Neural cell (in vitro differentiated cells): ENCODE data around the gene PPP1CA.

Experiments used
- EZH2 ChIP-seq: fragments of 200-600, 300-800 bp; shearing (Covaris generic), sonication (generic); IDR thresholded peaks from 2 replicates; pipeline ENCODE4 v1.6.1; 2014; ENCODE audit warnings: antibody characterized with exemption, low read length, borderline replicate concordance, mild to moderate bottlenecking; ENCODE audit not compliant: insufficient read depth, poor library complexity, severe bottlenecking
- POLR2AphosphoS5 ChIP-seq: IDR thresholded peaks from 2 replicates; pipeline ENCODE4 v1.6.1; 2012
- RAD21 ChIP-seq: fragments of 450-650 bp; conservative IDR thresholded peaks from 2 replicates; pipeline ENCODE4 v1.6.1; 2014; ENCODE audit warnings: antibody characterized with exemption, mild to moderate bottlenecking, moderate library complexity
- TAF1 ChIP-seq: IDR thresholded peaks from 2 replicates; pipeline ENCODE4 v1.6.1; 2012; ENCODE audit warnings: low read depth
- TF ChIP-seq, protein P1 (sequence below): fragments of 450-650 bp; IDR thresholded peaks from 2 replicates; pipeline ENCODE4 v1.5.1; 2014; ENCODE audit warnings: antibody characterized with exemption, mild to moderate bottlenecking, moderate library complexity; ENCODE audit not compliant: poor library complexity, severe bottlenecking
- TF ChIP-seq, protein P2 (sequence below): IDR thresholded peaks from 2 replicates; pipeline ENCODE4 v1.6.1; 2012; ENCODE audit warnings: borderline replicate concordance

DNA sequence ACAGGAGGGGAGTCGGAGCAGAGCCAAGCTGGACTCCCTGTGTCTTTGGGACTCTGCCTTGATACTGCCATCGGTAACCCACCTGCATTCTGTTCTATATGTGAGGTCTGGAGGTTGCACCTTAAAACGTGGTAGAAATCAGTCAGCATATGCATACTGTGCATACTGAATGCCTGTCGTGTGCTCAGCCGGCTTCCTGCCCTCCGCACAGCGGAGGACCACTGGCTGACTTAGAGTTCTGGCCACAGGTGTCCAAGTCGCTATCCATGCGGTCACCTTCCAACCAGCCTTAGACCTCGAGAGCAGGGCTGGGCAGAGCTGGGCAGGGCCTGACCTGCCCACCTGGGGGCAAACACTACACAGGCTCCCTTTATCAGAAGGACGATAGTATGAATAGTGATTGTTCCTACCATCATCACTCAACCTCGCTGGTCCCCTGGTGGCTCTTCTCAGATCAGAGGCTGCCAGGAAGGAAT, 6.1 kb upstream of the PPP1CA start:
- TF ChIP-seq, protein P1, sequence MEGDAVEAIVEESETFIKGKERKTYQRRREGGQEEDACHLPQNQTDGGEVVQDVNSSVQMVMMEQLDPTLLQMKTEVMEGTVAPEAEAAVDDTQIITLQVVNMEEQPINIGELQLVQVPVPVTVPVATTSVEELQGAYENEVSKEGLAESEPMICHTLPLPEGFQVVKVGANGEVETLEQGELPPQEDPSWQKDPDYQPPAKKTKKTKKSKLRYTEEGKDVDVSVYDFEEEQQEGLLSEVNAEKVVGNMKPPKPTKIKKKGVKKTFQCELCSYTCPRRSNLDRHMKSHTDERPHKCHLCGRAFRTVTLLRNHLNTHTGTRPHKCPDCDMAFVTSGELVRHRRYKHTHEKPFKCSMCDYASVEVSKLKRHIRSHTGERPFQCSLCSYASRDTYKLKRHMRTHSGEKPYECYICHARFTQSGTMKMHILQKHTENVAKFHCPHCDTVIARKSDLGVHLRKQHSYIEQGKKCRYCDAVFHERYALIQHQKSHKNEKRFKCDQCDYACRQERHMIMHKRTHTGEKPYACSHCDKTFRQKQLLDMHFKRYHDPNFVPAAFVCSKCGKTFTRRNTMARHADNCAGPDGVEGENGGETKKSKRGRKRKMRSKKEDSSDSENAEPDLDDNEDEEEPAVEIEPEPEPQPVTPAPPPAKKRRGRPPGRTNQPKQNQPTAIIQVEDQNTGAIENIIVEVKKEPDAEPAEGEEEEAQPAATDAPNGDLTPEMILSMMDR, result no peak
- TF ChIP-seq POLR2AphosphoS5 (no peak), EZH2 (no peak), TAF1 (no peak), RAD21 (no peak)
- TF ChIP-seq, protein P2, sequence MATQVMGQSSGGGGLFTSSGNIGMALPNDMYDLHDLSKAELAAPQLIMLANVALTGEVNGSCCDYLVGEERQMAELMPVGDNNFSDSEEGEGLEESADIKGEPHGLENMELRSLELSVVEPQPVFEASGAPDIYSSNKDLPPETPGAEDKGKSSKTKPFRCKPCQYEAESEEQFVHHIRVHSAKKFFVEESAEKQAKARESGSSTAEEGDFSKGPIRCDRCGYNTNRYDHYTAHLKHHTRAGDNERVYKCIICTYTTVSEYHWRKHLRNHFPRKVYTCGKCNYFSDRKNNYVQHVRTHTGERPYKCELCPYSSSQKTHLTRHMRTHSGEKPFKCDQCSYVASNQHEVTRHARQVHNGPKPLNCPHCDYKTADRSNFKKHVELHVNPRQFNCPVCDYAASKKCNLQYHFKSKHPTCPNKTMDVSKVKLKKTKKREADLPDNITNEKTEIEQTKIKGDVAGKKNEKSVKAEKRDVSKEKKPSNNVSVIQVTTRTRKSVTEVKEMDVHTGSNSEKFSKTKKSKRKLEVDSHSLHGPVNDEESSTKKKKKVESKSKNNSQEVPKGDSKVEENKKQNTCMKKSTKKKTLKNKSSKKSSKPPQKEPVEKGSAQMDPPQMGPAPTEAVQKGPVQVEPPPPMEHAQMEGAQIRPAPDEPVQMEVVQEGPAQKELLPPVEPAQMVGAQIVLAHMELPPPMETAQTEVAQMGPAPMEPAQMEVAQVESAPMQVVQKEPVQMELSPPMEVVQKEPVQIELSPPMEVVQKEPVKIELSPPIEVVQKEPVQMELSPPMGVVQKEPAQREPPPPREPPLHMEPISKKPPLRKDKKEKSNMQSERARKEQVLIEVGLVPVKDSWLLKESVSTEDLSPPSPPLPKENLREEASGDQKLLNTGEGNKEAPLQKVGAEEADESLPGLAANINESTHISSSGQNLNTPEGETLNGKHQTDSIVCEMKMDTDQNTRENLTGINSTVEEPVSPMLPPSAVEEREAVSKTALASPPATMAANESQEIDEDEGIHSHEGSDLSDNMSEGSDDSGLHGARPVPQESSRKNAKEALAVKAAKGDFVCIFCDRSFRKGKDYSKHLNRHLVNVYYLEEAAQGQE, result no peak
